K562 (cell line): ENCODE results near the gene HAGHL. TPM values are rescaled to one million over a fixed set of nuclear protein-coding genes. Genes with fewer than 3 reads are reported as not detected.

Experiments
- ARID4B ChIP-seq: sonication (generic); formaldehyde crosslinking; IDR thresholded peaks from 2 replicates; pipeline ENCODE4 v1.8.0; 2022; ENCODE audit warnings: mild to moderate bottlenecking, missing genetic modification reagents
- HOMEZ ChIP-seq: fragments of 250-450 bp; sonication (Bioruptor Pico); IDR thresholded peaks from 2 replicates; pipeline ENCODE4 v1.4.0; 2020; ENCODE audit warnings: mild to moderate bottlenecking, moderate library complexity
- IRF1 ChIP-seq: sonication (generic); formaldehyde crosslinking; IDR thresholded peaks from 2 replicates; pipeline ENCODE4 v1.8.0; 2022; ENCODE audit warnings: missing genetic modification reagents, mild to moderate bottlenecking, borderline replicate concordance
- MAZ ChIP-seq, 2 experiments: fragments of 450-650 bp in 1 of 2; sonication (generic) in 1 of 2; formaldehyde crosslinking; IDR thresholded peaks in 1 of 2; conservative IDR thresholded peaks in 1 of 2; 2 replicates each; pipeline versions ENCODE4 v1.4.0 to v1.5.0; 2020; ENCODE audit warnings: mild to moderate bottlenecking in 1 of 2, missing genetic modification reagents in 1 of 2
- PHTF2 ChIP-seq: fragments of 250-450 bp; sonication (Bioruptor Pico); IDR thresholded peaks from 2 replicates; pipeline ENCODE4 v1.5.0; 2021; ENCODE audit warnings: mild to moderate bottlenecking
- RBM39 ChIP-seq: fragments of 200-400 bp; formaldehyde crosslinking; optimal IDR thresholded peaks from 2 replicates; pipeline ENCODE3; 2018; ENCODE audit warnings: low read depth, low read length
- REST ChIP-seq, 2 experiments: fragments of 450-650 bp; formaldehyde crosslinking in 1 of 2; IDR thresholded peaks; 2 replicates each; pipeline versions ENCODE4 v1.4.0 to v1.6.1; 2014 to 2020; ENCODE audit warnings: mild to moderate bottlenecking in 2 of 2, borderline replicate concordance in 1 of 2, low read depth in 1 of 2
- ZNF778 ChIP-seq: fragments of 450-650 bp; formaldehyde crosslinking; IDR thresholded peaks from 2 replicates; pipeline ENCODE4 v1.4.0; 2020; ENCODE audit warnings: mild to moderate bottlenecking, moderate library complexity
- polyA plus RNA-seq, 8 experiments: library from polyadenylated mRNA; depleted of rRNA in 4 of 8; stranded (reverse) in 5 of 8; unstranded in 3 of 8; fragments of >200 nt; fragmentation: Nextera tagmentation in 2 of 8; fragmentation: Illumina TruSeq in 1 of 8; extraction: Ambion mirVana in 2 of 8; extraction: Trizol in 1 of 8; gene quantifications; 2 replicates each; pipeline versions ENCODE4 v1.2.1 to v1.2.3, GENCODE V29; 2011 to 2014; ENCODE audit warnings: inconsistent platforms in 1 of 8, missing spikeins in 1 of 8
- total RNA-seq, 7 experiments: library from RNA; depleted of rRNA in 6 of 7; stranded (reverse); fragments of >200 nt in 6 of 7; fragmentation: Illumina TruSeq in 2 of 7; extraction: Trizol in 2 of 7; gene quantifications; 2 replicates each; pipeline versions ENCODE4 v1.2.1 to v1.2.3, GENCODE V29; 2011 to 2021; ENCODE audit warnings: low replicate concordance in 1 of 7

Gene HAGHL
- total and polyA plus RNA-seq, 9 of the 15 experiments (the other 6 are each of a cell fraction or from before 2014, with no cell fraction given), result 0.31 to 83.4 (median 20.7) TPM

- TF ChIP-seq ARID4B (CRISPR knock-in tag) (no peak), RBM39 (no peak), HOMEZ (CRISPR knock-in tag) (no peak), IRF1 (CRISPR knock-in tag) (no peak), ZNF778 (CRISPR knock-in tag) (no peak), PHTF2 (CRISPR knock-in tag) (no peak), MAZ (CRISPR knock-in tag; conservative IDR thresholded peaks at IDR 0.05 in 1 of 2, IDR thresholded peaks at IDR 0.05 in 1 of 2) (peak; percentile 11 to 13; a peak in 2 of 4 replicates), REST (IDR thresholded peaks at IDR 0.05; ENCODE audit: borderline replicate concordance) (no peak), REST (CRISPR knock-in tag; IDR thresholded peaks at IDR 0.05; ENCODE audit: low read depth) (0 out of 2 replicates have a peak, but pooled peaks have one; percentile 28)
These were observed 12.1 kb upstream of the HAGHL start, which contains the start of gene METRN (continued) for GRCh38 chr16:714558-715476.
